Diencephalon (tissue), 1 donor: ENCODE results near the gene RPE65. TPM values are rescaled to one million over a fixed set of nuclear protein-coding genes. Genes with fewer than 3 reads are reported as not detected.

Source experiments
- small RNA-seq: library from RNA; depleted of rRNA; stranded (forward); fragments of <200 nt; gene quantifications from one replicate; pipeline ENCODE3, GENCODE V24; 2014
- total RNA-seq: library from RNA; depleted of rRNA; stranded (reverse); fragments of >200 nt; gene quantifications from one replicate; pipeline ENCODE4 v1.2.3, GENCODE V29; 2014

The RPE65 gene
- 2.1 TPM for total RNA-seq

GRCh38 chr1:68449901-68450300, at the start of gene RPE65:
RPE65 (minus strand) TSS chr1:68449954; CDS start chr1:68449905, 49 bp downstream.

GRCh38 chr1:68496680-68497357, 47.1 kb upstream of the RPE65 start, which contains the start of gene DEPDC1:
DEPDC1 (minus strand) TSS chr1:68497082; CDS start chr1:68496999, 83 bp downstream.

Small RNAs within 50 kb of the gene (small RNA-seq; reads per million reads assigned to genes)
- not detected for gene AL139413.1

Other genes starting within 250 kb of the RPE65 start
- gene WLS, start 217.4 kb downstream of the RPE65 start, total RNA-seq = 117 TPM
- 5.1 TPM for gene DEPDC1, start 47.1 kb upstream of the RPE65 start, total RNA-seq